ENCODE data around the gene THADA.

Gene THADA

GRCh38 chr2:43258547-43259156 is 337.2 kb downstream of the THADA start:
- in situ Hi-C loops (cut with HindIII; ENCODE audit: low sequenced_read_pairs) = no loop called here
- no peak overlapping the region for H3K4me3 ChIP-seq (ENCODE audit: low read depth, low read length)
- TF ChIP-seq CTCF (IDR thresholded peaks at IDR 0.05; ENCODE audit: low read depth, low read length) = no peak
- DNase-seq (ENCODE audit: low read depth, low spot score) = no peak

- TF ChIP-seq CTCF (IDR thresholded peaks at IDR 0.05; ENCODE audit: low read depth, low read length) = no peak
- H3K4me3 ChIP-seq (ENCODE audit: low read depth, low read length) = no peak overlapping the region
- in situ Hi-C loops (cut with HindIII; ENCODE audit: low sequenced_read_pairs) = no loop called here
- DNase-seq (ENCODE audit: low read depth, low spot score) = peak; percentile 79
Observed at GRCh38 chr2:43255296-43255910, 340.4 kb downstream of the THADA start.

- in situ Hi-C loops (cut with HindIII; ENCODE audit: low sequenced_read_pairs) = no loop called here
- no peak overlapping the region for H3K4me3 ChIP-seq (ENCODE audit: low read depth, low read length)
- no peak for DNase-seq (ENCODE audit: low read depth, low spot score)
- TF ChIP-seq CTCF (IDR thresholded peaks at IDR 0.05; ENCODE audit: low read depth, low read length) = no peak
Observed at GRCh38 chr2:43254331-43254730, 341.5 kb downstream of the THADA start.

- peak; percentile 82 for DNase-seq (ENCODE audit: low read depth, low spot score)
- in situ Hi-C loops (cut with HindIII; ENCODE audit: low sequenced_read_pairs) = no loop called here
- H3K4me3 ChIP-seq (ENCODE audit: low read depth, low read length) = no peak overlapping the region
- TF ChIP-seq CTCF (IDR thresholded peaks at IDR 0.05; ENCODE audit: low read depth, low read length) = no peak
Observed at GRCh38 chr2:43251171-43251731, 344.6 kb downstream of the THADA start.

GRCh38 chr2:43250015-43250414 is 345.8 kb downstream of the THADA start:
- no peak for TF ChIP-seq CTCF (IDR thresholded peaks at IDR 0.05; ENCODE audit: low read depth, low read length)
- no peak overlapping the region for H3K4me3 ChIP-seq (ENCODE audit: low read depth, low read length)
- in situ Hi-C loops (cut with HindIII; ENCODE audit: low sequenced_read_pairs) = no loop called here
- no peak for DNase-seq (ENCODE audit: low read depth, low spot score)

- in situ Hi-C loops (cut with HindIII; ENCODE audit: low sequenced_read_pairs) = no loop called here
- no peak overlapping the region for H3K4me3 ChIP-seq (ENCODE audit: low read depth, low read length)
- TF ChIP-seq CTCF (IDR thresholded peaks at IDR 0.05; ENCODE audit: low read depth, low read length) = no peak
- DNase-seq (ENCODE audit: low read depth, low spot score) = no peak
Observed at GRCh38 chr2:43248621-43249020, 347.2 kb downstream of the THADA start.
